ENCODE results near the gene TOP3B. TPM values are rescaled to one million over a fixed set of nuclear protein-coding genes. Genes with fewer than 3 reads are reported as not detected.

The TOP3B gene
- total RNA-seq, 1 donor from 2014 or later: 37.0 TPM

- DNase-seq (ENCODE audit: low spot score) (no peak), ATAC-seq (no peak)
- intact Hi-C loops (cut with DNase I): no loop called here
Measured at GRCh38 chr22:21938906-21939305, 43.7 kb downstream of the TOP3B start.

DNA sequence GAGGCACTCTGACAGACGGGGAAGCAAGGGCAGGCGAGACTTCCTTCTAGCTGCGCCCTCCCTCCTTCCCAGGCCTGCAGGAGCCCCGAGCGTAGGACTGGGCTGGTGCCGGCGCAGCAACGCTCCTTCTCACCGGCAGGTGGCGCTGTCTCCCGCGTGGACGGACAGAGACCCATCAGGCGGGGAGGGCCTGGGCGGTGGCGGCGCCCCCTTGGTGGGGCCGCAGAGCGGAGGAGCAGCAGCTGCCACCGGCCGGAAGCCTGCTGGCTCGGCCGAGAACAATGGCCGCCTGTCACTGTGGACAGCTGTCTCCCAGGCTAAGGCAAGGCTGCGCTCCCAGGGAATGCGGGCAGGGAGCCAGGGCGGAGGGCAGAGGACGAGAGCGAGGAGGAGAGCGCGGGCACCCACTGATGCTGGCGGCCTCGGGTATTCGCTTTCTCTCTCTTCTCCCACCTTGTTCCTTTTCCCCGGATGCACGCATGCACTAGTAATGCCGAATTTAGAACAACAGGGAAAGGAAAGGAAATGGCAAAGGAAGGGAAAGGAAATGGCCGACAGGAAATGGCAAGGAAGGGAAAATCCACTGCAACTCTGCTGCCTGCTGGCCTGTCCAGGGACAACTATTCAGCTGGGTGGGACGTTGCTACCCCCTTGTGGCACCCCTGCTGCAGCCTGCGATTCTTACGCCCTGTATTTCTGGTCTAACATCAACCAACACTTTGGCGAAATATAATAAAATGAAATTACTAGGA lies 44.3 kb downstream of the TOP3B start:
- DNase-seq (ENCODE audit: low spot score) (peak; percentile 98), ATAC-seq (peak; percentile 94)
- intact Hi-C loops (cut with DNase I): no loop called here

- intact Hi-C loops (cut with DNase I): no loop called here
- DNase-seq (ENCODE audit: low spot score) (no peak), ATAC-seq (peak; percentile 70)
Measured at GRCh38 chr22:21937821-21938070, 44.8 kb downstream of the TOP3B start.

DNA sequence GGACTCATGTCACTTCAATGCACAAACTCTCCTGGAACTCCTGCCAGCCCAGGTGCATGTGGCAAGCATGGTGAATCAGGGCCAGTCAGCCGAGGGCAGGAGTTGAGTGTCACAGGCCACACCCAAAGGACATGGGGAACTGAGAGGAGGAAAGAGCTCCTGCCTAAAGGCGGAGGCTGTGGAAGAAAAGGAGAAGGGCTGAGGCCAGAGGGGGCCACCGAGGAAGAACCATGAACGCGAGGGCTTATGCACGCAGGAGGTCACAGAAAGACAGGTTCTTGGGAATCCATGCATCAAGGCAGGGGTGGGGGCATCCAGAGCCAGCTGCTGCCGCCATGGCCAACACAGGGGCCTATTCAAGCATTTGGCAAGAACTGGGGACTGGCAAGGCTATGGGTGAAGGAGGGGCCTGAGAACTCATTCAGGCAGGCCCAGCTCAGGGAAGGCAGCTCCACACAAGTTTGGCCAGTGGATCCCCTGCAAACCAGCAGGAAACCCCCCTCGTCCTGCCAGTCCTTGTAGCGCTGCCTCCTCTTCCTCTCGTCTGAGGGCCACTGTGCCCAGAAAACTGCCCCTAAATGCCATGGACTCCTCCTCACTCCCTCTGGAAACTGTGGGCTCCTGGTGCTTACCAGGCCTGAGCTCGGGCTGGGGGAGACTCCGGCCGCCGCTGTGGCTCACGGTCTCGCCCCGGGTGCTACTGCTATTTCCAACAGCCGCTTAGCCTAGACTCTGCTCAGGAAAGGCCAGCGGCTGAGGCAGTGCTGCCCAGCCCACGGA lies 45.4 kb downstream of the TOP3B start:
- intact Hi-C loops (cut with DNase I): no loop called here
- no peak for ATAC-seq
- no peak for DNase-seq (ENCODE audit: low spot score)

- ATAC-seq (no peak), DNase-seq (ENCODE audit: low spot score) (no peak)
- intact Hi-C loops (cut with DNase I): no loop called here
Measured at GRCh38 chr22:21936151-21936775, 46.3 kb downstream of the TOP3B start.

DNA sequence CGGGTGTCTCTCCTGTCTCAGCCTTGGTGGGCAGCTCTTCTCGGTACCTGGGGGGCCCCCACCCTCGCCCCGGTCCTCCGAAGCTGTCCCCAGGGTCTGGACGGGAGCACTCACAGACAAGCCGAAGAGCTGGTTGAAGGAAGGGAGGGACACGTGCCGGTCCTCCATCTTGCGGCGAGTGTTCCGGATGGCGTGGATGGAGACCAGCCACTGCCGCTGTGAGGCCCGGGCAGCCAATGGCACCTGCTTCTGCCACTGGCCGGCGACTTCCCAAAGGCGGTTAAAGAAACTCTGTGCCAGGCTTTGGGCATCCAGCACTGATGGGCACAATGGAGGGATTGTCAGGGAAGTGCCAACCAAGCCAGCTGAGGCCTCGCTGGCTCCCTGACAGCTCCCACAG lies 48.7 kb downstream of the TOP3B start:
- ATAC-seq (no peak), DNase-seq (ENCODE audit: low spot score) (no peak)
- intact Hi-C loops (cut with DNase I): no loop called here

DNA sequence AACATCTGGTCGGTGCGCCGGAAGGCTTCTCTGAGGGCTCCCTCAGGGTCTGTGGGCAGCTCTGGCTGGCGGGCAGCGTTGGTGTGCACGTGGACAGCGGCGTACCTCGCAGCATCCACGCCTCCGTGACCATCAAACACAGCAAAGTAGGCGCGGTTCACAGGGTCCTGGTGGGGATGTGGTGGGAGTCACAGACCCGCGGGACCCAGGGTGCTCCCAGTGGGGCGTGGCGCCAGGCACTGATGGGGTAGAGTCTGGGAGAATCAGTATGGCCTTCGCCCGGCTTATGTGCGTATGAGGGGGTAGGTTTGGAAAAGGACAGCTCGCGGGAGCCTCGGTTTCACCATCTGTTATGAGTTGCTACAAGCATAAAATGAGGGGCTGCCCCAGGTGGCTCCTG lies 49.2 kb downstream of the TOP3B start:
- intact Hi-C loops (cut with DNase I): no loop called here
- ATAC-seq: no peak

GRCh38 chr22:21932347-21932746 lies 50.2 kb downstream of the TOP3B start:
- DNase-seq (ENCODE audit: low spot score) (no peak), ATAC-seq (no peak)
- intact Hi-C loops (cut with DNase I): no loop called here

More for the DNA sequence above, 49.2 kb downstream of the TOP3B start:
- DNase-seq (ENCODE audit: low spot score): no peak

GRCh38 chr22:21931056-21931455 lies 51.5 kb downstream of the TOP3B start:
- intact Hi-C loops (cut with DNase I): no loop called here
- ATAC-seq (no peak), DNase-seq (ENCODE audit: low spot score) (no peak)

GRCh38 chr22:21929253-21929652 lies 53.3 kb downstream of the TOP3B start:
- intact Hi-C loops (cut with DNase I): no loop called here
- ATAC-seq (no peak), DNase-seq (ENCODE audit: low spot score) (no peak)

DNA sequence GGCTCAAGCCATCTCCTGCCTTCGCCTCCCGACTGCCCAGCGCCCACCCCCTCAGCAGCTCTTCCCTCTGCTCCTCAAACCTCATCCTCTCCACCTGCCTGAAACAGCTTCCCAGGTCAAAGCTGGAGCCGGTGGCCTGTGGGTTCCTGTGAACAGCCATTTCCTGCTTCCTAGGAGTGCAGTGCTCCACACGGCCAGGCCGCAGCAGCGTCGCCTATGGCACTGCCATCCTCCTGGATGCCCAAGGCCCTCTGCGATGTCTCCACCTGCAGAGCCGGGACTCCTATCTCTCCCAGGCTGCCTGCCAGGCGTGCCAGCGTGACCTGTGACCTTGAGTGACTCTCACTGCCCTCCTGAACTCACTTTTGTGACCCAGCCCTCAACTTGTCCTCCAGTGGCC lies 54.5 kb downstream of the TOP3B start:
- DNase-seq (ENCODE audit: low spot score): no peak
- intact Hi-C loops (cut with DNase I): no loop called here
- ATAC-seq: no peak

- intact Hi-C loops (cut with DNase I): no loop called here
- no peak for DNase-seq (ENCODE audit: low spot score)
- ATAC-seq: peak; percentile 9
Measured at GRCh38 chr22:21927174-21927823, 55.3 kb downstream of the TOP3B start.

DNA sequence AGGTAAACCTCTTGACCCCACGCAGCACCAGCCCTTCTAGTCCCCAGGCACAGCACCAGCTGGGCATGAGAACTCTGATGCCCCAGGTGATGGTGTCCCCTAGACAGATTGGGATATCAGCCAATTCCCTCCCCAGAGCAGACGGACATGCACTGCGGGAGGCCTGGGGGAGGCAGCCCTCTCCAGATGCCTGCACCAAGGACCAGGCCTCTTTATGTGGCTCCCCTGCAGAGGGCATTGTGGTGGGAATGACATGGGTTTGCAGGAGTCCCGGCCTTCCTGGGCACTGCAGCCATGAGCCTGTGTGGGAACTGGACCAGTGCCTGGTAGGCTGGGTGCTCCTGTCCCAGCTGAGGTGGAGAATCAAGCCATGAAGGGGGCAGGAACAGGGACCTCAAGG lies 55.9 kb downstream of the TOP3B start:
- intact Hi-C loops (cut with DNase I): no loop called here
- no peak for DNase-seq (ENCODE audit: low spot score)
- ATAC-seq: no peak

DNA sequence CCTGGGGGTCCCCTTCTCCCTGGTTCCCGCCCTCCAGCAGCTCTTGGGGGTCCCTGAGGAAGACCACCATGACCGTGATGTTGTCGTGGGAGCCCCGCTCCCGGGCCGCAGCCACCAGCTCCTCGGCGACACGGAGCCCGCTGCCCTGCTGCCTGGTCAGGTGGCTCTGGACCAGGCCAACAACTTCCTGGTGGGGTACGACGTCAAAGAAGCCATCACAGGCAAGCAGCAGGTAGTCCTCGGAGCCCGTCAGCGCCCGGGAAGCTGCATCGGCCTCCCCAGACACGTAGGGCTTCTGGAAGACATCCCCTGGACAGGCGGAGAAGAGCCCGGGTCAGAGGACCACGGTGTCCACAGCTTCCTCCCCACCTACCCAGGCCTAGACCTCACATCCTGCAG lies 59.4 kb downstream of the TOP3B start:
- ATAC-seq (no peak), DNase-seq (ENCODE audit: low spot score) (no peak)
- intact Hi-C loops (cut with DNase I): loop anchor here (2.0 kb wide), 1 partner anchor 28 kb away; no protein-coding TSS in a partner anchor

DNA sequence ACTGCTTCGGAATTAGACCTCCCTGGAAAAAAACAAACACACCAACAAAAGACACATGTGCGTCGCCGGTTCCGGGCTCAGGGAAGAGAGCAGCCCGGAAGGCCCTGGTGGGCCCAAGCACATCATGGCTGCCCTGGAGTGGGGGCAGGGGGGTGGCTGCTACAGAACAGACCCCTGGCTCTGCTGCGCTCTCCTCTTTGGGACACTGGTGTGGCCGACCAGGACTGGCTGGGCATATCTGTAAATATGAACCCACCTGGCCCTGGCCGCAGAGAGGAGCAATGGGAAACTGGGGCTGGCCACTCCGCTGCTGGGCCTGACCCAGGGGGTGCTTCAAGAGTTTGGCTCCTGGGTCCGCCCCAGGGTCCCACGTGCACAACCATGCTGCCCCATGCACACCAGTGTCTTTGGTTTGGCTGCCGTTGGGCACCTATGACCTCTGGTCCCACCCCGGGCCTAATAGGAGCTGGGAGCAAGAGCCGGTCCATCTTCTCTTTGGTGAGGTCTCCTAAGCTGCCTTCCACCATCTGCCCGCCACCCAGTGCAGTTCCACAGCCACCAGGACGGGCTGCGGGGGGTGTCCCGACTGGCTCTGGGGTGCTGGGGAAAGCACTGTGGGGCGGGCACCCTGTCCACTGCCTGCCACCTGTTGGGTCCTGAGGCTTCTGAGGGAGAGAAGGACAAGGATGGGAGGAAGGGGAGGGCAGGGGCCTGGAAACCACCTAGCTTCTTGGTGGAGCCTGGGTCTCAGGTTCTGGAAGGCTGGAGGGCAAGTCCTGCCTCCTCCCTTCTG lies 60.0 kb downstream of the TOP3B start:
- DNase-seq (ENCODE audit: low spot score) (no peak), ATAC-seq (no peak)
- intact Hi-C loops (cut with DNase I): loop anchor here (2.0 kb wide), 1 partner anchor 28 kb away; no protein-coding TSS in a partner anchor

DNA sequence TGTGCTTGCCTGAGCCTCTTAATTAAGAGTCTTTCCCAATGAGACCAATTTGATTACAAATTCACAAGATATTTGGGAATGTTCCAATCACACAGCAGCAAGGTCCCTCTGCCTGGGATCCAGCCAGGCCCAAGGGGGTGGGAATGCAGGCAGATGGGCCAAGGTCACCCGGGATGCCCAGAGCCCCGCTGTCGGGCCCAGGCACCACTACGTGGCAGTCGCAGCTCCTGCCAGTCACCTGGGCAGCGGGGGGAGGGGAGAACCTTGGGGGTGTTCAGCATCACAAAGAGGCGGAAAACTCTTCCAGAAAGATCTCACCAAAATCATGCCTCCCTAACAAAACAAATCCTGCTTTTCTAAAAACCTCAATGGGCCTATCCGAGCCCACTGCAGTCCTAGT lies 60.9 kb downstream of the TOP3B start:
- intact Hi-C loops (cut with DNase I): loop anchor here (2.0 kb wide), 1 partner anchor 27 kb away; no protein-coding TSS in a partner anchor
- DNase-seq (ENCODE audit: low spot score): no peak

GRCh38 chr22:21921184-21921721 lies 61.3 kb downstream of the TOP3B start:
- intact Hi-C loops (cut with DNase I): no loop called here
- ATAC-seq (no peak), DNase-seq (ENCODE audit: low spot score) (no peak)

More for the DNA sequence above, 60.9 kb downstream of the TOP3B start:
- ATAC-seq: no peak

GRCh38 chr22:21920341-21921183 lies 62.0 kb downstream of the TOP3B start:
- intact Hi-C loops (cut with DNase I): no loop called here
- DNase-seq (ENCODE audit: low spot score): no peak
- no peak for ATAC-seq
